HuH-7 (cell line): Measurements from ENCODE around the gene PMF1.
"Not testable (repeated sequence)": the region's sequence is repeated elsewhere in the genome, so short reads cannot be mapped to it uniquely, and the experiment has no call there.

ENCODE experiments used
- DNase-seq: peaks from one replicate; pipeline ENCODE4 v3.0.0; 2011; ENCODE audit warnings: low spot score

PMF1 gene

GRCh38 chr1:156196445-156196844 lies 16.4 kb upstream of the PMF1 start:
- no peak for DNase-seq

DNA sequence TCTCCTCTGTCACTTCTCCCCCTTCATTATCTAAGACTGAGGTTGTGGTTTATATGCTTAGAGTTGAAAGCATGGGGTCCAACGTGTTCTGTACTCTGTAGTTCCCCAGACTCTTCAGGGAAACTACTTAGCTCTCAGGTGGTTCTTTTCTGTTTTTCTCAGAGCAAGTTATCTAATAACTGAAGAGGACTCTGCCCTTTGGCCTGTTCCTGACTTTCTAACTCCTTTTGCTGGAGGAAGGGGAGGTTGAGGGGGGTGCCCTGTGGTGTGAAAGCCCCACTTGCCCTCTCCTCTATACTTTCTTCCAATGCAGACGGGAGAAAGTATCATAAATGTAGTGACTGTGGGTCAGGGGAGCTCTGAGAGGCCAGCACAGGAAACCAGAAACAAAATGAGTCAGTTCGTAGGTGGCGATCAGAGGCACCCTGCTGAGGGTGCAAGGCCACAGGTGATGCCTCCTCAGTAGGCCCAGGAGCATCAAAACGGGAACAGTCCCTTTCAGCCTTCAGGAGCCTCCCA lies 13.9 kb upstream of the PMF1 start:
- DNase-seq: no peak

DNA sequence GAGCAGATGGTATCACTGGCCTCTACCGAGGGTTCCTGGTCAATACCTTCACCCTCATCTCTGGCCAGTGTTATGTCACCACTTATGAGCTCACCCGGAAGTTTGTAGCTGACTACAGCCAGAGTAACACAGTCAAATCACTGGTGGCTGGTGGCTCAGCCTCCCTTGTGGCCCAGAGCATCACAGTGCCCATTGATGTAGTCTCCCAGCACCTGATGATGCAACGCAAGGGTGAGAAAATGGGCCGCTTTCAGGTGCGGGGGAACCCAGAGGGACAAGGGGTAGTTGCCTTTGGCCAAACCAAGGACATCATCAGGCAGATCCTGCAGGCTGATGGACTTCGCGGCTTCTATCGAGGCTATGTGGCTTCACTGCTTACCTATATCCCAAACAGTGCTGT lies 12.8 kb upstream of the PMF1 start:
- DNase-seq: no peak

GRCh38 chr1:156203331-156203730 lies 9.5 kb upstream of the PMF1 start:
- no peak for DNase-seq

DNA sequence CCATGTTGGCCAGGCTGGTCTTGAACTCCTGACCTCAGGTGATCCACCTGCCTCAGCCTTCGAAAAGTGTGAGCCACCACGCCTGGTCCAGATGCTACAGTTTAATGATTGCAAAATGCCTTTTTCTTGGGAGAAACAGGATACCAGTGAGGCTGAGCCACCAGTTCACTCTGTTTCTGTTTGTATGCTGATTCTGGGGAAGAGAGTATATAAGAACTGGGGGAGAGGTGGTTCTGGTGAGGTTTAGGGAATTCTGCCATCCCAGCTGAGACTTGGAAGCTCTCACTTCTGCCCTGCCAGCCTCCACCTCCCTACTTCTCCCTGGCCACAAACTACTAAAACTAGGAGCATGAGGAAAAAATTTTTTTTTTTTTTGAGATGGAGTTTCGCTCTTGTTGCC lies 8.1 kb upstream of the PMF1 start:
- DNase-seq: no peak

DNA sequence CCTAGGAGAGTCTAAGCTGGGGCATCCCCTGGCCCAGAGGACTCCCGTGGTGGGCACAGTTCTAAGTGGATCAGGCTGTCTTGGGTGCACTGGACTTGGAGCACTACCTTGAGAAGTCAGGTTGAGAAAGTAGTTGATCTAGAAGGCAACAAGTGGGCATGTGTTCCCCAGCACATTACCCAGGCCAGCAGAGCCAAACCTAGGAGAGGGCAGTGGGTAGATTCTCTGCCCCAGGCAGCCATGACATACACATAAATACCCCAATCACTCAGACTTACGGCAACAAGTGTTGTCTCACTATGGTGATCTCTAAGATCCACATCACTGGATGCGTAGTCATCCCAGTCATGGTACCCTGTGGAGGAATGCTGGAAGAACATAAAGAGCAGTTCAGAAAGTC lies 1.6 kb upstream of the PMF1 start:
- no peak for DNase-seq

DNA sequence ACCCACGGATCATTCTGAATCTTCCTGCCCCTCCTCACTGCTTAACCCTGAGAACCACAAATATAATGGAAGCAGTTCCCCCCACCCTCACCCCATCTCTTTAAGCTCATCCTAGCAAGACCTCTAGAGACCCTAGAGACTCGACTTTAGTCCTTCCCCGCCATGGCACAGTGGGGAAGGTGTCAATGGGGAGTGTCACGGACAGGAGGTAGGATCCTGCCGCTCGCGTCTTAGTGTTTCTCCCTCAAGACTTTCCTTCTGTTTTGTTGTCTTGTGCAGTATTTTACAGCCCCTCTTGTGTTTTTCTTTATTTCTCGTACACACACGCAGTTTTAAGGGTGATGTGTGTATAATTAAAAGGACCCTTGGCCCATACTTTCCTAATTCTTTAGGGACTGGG lies 677 bp upstream of the PMF1 start:
- no peak for DNase-seq

GRCh38 chr1:156213644-156213966 lies 798 bp downstream of the PMF1 start:
- DNase-seq: no peak

- DNase-seq: no peak
Measured at GRCh38 chr1:156214024-156214748, 1.4 kb downstream of the PMF1 start.

- DNase-seq: not testable (repeated sequence)
Measured at GRCh38 chr1:156216361-156217086, 3.7 kb downstream of the PMF1 start.

- no peak for DNase-seq
Measured at GRCh38 chr1:156217871-156218270, 5.1 kb downstream of the PMF1 start.

DNA sequence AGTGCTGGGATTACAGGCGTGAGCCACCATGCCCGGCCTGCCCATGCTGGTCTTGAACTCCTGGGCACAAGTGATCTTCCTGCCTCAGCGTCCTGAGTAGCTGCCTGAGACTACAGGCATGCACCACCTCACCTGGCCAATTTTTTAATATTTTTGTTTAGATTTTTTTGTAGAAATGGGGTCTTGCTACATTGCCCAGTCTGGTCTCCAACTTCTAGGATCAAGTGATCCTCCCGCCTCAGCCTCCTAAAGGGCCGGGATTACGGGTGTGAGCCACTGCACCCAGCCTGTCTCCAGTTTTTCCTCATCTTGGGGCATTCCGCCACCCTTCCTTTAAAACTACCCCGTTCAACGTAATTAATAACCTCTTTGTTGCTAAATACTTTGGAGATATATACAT lies 7.4 kb downstream of the PMF1 start:
- DNase-seq: no peak

DNA sequence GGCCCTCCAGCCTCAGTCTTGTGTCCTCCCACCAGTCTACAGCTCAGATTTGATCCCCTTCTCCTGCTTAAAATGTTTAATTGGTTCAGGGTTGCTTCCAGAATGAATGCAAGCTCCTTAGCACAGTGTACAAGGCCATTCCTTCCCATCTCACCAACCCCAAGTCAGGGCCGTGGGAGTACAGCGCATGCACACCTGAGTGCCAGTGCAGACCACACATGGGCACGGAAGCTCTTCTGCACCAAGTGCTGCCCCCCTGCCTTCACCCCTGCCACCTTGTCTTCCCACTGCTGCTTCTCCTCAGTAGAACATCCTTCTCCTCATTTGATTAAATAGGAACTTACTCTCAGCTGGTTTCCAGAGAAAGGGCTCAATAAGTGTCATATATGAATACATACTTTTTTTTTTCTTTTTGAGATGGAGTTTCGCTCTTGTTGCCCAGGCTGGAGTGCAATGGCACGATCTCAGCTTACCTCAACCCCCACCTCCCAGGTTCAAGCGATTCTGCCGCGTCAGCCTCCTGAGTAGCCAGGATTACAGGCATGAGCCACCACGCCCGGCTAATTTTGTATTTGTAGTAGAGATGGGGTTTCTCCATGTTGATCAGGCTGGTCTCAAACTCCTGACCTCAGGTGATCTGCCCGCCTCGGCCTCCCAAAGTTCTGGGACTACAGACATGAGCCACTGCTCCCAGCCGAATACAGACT lies 9.3 kb downstream of the PMF1 start:
- no peak for DNase-seq

DNA sequence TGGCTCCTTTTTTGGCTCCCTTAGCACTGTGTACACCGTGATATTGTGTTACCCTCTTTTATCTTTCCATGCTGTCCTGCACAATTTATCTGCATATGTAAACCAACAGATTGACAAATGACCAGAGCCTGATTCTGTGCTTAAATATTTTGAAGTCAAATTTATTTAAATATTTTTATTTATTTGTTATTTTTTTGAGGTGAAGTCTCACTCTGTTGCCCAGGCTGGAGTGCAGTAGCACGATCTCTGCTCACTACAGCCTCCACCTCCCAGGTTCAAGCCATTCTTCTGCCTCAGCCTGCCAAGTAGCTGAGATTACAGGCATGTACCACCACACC lies 12.8 kb downstream of the PMF1 start:
- DNase-seq: no peak

DNA sequence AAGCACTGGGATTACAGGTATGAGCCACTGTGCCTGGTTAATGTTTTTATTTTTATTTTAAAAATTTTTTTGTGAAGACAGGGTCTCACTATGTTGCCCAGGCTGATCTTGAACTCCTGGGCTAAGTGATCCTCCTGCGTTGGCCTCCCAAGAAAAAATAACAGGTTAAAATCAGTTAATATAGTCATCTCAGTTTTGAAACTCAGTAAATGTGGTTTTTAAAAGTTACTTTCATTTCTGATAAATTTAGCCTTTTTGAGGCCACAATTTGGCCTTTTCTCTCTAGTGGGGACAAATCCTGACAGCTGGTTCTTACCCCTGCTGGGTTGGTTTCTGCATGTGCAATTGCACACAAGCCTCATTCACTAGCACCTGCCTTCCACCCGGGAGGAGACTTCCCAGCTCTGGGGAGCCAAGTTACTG lies 13.3 kb downstream of the PMF1 start:
- DNase-seq: no peak

GRCh38 chr1:156226782-156227181 lies 14.0 kb downstream of the PMF1 start:
- no peak for DNase-seq

GRCh38 chr1:156228501-156228900 lies 15.7 kb downstream of the PMF1 start:
- DNase-seq: no peak

DNA sequence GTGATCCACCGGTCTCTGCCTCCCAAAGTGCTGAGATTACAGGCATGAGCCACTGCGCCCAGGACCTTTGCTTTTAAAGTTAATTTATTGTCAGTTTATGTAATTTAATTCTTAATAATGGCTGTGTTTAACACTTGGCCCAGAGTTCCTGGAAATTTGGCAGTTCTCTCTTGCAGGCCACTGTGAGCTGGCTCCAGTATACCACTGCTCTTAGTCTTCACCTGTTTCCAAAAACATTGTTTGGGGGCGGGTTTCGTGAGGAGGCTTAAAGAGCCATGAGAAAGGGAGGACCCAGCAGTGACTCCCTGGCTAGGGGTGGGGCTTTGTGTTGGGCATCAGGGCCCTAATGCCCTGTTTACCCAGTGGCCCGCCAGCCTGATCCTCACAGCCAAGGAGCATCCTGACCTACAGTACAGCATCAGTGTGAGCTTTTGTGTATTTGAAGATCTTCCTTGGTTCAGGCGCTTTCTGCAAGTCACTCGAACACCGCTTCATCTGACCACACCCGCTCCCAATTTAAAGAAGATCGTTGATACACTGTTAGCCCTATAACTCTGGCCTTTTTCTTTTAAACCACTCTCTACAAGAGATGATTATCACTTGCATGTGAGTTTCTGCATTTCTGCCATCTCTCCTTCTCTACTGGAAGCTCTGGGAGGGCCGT lies 17.1 kb downstream of the PMF1 start:
- DNase-seq: no peak

GRCh38 chr1:156230473-156230837 lies 17.6 kb downstream of the PMF1 start:
- no peak for DNase-seq

DNA sequence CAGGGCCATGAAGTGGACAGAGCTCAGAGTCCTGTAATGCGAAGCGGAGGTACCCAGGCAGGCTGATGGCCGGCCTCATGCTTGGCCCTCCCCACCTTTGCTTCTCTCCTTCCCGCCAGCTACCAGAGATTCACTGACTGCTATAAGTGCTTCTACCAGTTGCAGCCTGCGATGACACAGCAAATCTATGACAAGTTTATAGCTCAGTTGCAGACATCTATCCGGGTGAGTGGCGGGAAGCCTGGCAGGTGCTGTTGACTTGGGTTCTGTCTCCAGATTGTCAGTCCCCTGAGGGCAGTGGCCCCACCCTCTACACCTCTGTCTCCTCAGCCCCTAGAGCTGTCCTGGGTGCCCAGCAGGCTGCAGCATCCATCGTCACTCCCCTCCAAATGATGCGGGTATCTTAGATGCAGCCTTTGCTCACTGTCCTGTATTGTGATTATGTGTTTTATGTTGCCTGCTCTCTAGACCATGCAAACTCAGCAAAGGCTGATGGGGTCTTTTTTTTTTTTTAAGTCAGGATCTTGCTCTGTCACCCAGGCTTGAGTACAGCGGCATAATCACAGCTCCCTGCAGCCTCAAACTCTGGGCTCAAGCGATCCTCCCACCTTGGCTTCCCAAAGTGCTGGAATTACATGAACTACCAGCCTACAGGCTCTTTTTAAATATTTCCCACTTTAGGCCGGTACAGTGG lies 19.5 kb downstream of the PMF1 start:
- DNase-seq: no peak

GRCh38 chr1:156233426-156234127 lies 20.8 kb downstream of the PMF1 start:
- no peak for DNase-seq

DNA sequence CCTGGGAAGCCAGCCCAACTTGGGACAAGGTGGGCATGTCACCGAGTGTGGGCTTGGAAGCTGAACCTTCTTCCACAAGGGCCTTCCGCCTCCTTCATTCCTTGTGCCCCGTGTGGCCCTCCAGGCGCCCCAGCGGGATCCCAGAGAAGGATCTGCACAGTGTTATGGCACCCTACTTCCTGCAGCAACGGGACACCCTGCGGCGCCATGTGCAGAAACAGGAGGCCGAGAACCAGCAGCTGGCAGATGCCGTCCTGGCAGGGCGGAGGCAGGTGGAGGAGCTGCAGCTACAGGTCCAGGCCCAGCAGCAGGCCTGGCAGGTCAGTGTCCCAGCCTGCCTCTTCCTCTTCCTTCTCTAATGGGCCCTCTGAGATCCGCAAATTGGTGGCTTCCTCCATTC lies 23.4 kb downstream of the PMF1 start:
- no peak for DNase-seq
